Hematopoietic multipotent progenitor cell treated with erythropoietin and hydrocortisone succinate and interleukin-3 and kit ligand, for 6 days (in vitro differentiated cells): ENCODE measurements around the gene RBBP5.
"Not testable (repeated sequence)": the region's sequence is repeated elsewhere in the genome, so short reads cannot be mapped to it uniquely, and the experiment has no call there.

Experiments used
- DNase-seq: peaks from one replicate; pipeline ENCODE4 v3.0.0-alpha.2; 2015

Gene RBBP5, protein sequence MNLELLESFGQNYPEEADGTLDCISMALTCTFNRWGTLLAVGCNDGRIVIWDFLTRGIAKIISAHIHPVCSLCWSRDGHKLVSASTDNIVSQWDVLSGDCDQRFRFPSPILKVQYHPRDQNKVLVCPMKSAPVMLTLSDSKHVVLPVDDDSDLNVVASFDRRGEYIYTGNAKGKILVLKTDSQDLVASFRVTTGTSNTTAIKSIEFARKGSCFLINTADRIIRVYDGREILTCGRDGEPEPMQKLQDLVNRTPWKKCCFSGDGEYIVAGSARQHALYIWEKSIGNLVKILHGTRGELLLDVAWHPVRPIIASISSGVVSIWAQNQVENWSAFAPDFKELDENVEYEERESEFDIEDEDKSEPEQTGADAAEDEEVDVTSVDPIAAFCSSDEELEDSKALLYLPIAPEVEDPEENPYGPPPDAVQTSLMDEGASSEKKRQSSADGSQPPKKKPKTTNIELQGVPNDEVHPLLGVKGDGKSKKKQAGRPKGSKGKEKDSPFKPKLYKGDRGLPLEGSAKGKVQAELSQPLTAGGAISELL

GRCh38 chr1:205121660-205122488, at the start of gene RBBP5:
Gene RBBP5 (minus strand): TSS chr1:205121978. CDS start chr1:205121873, 105 bp downstream.
- DNase-seq: peak; percentile 97

- DNase-seq: peak; percentile 37
Measured at GRCh38 chr1:205171369-205171768, 49.6 kb upstream of the RBBP5 start.

DNA sequence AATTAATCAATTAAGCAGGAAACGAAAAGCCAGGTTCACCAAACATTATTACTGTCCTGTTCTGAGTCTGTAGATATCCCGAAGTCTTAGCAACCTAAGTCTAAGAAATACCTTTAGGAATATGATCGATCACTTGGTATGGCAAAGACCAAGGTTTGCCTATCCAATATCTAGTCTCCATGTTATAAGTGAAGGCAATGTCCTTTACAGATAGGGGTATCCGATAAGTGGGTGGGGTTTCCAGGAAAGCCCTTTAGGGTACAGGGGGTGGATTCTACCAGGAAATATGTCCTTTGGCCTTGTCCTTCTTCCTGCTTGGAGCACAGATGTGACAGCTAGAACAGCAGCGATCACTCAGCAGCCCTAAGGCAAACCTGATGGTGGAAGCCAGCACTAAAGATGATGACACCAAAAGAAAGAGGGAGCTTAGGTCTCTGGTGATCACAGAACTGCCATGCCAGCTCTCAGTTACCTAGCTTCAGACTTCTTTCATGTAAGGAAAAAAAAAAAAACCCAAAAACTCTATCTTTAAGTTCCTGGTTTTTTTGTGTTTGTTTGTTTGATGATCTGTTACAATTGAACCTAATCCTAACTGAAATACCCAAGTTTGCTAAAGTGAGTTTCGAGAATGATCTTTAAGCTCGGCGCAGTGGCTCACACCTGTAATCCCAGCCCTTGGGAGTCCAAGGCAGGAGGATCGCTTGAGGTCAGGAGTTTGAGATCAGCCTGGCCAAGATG, 48.9 kb upstream of the RBBP5 start:
- peak; percentile 85 for DNase-seq

DNA sequence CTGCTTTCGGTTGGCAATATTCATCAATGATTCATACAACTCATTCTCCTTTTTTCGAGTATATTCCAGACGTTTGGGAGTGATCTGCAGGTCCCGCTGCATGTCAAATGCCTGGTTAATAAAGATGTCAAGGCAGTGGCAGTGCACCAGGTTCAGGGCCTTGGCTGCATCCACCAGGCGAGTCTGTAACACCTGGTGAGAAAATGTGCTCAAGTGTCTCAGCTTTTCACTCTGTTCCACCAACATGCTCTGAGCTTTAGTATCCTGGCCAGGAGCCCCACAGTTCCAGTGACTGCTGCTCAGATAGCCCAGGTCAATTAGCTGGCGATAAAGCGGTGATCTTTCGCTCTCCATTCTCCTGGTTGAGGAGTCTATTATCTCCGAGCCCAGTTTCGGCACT, 47.5 kb upstream of the RBBP5 start:
- no peak for DNase-seq

- no peak for DNase-seq
Measured at GRCh38 chr1:205168291-205168690, 46.5 kb upstream of the RBBP5 start.

- DNase-seq: no peak
Measured at GRCh38 chr1:205162301-205162700, 40.5 kb upstream of the RBBP5 start.

- no peak for DNase-seq
Measured at GRCh38 chr1:205161076-205161475, 39.3 kb upstream of the RBBP5 start.

GRCh38 chr1:205158048-205158616, 36.4 kb upstream of the RBBP5 start:
- no peak for DNase-seq

- DNase-seq: not testable (repeated sequence)
Measured at GRCh38 chr1:205155665-205156377, 34.0 kb upstream of the RBBP5 start.

DNA sequence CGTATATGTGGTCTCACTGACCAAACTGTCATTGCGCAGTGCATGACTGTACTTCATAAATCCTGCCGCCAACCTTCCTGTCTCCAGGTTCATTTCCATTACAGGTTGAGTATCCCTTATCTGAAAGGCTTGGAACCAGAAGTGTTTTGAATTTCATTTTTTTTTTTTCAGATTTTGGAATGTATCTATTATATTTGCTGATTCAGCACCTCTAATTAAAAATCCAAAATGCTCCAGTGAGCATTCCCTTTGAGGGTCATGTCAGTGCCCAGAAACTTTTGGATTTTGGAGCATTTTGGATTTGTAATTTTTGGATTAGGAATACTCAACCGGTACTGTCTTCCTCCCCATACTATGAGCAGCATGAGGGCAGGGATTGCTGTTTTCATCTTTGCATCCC, 30.7 kb upstream of the RBBP5 start:
- no peak for DNase-seq

DNA sequence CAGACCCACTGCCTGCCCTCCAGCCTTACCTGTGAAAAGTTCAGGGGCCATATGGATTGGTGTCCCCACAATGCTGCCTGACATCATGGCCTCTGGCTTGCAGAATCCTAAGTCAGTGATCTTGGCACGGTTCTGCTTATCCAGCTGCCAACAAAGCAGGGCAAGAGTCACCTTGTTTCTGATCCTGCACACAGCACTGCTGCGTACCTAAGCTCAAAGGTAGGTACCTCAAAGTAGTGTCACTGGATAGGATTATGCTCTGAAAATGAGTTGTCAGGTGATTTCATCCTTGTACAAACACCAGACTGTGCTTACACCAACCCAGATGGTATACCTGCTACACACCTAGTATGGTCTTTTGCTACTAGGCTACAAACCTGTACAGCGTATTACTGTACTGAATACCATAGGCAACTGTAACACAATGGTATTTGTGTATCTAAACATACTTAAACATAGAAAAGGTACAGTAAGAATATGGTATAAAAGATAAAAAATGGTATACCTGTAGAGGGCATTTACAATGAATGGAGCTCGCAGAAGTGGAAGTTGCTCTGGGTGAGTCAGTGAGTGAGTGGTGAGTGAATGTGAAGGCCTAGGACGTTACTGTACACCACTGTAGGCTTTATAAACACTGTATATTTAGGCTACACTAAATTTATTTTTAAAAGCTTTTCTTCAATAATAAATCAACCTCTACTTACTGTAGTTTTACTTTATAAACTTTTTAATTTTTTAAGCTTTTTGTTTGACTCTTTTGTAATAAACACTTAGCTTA, 29.1 kb upstream of the RBBP5 start:
- DNase-seq: no peak

DNA sequence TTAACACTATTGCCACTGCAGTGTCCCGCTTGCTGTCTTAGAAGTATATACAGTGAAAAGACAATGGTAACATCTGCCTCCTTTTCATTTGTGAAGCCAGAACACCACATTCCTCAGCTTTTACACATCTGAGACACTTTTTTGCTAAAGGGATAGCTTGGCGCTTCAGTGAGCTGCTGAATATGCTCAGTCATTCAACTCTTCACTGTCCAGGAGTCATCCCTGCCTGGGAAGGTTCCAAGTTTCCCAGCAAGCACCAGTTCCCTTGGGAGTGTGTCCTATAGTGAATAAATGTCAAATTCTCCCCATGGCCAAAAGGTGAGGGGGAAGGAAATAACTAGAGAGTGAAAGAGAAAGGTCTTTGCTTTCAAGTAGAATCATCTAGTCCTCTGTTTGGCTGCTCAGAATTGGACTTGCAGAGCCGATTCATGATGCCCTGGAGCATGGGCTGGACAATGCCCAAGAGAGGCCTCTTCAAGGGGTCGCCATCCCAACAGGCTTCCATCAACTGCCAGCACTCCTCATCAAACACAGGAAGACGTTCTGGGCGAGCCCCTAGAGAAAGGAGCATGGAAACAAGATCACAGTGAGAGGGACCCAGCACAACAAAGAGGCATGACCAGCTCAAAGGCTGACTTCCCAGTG, 25.5 kb upstream of the RBBP5 start:
- no peak for DNase-seq

DNA sequence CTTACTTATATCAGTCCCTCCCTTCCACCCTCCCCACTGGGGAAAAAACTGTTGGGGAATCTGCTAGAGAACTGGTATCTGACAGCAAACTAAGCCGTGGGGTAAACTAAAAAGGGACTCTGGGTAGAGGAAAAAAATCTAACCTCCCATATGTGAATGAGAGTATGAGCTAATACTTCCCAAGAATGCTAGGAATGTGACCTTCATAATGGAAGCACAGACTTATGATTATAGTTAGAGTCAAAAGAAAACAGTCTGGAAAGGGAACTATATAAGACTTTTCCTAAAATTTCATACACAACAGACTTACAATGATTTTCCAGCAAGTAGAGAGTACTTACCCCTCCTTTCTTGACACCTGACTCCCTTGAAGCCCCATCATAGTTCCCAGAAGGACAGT, 23.0 kb upstream of the RBBP5 start:
- no peak for DNase-seq

DNA sequence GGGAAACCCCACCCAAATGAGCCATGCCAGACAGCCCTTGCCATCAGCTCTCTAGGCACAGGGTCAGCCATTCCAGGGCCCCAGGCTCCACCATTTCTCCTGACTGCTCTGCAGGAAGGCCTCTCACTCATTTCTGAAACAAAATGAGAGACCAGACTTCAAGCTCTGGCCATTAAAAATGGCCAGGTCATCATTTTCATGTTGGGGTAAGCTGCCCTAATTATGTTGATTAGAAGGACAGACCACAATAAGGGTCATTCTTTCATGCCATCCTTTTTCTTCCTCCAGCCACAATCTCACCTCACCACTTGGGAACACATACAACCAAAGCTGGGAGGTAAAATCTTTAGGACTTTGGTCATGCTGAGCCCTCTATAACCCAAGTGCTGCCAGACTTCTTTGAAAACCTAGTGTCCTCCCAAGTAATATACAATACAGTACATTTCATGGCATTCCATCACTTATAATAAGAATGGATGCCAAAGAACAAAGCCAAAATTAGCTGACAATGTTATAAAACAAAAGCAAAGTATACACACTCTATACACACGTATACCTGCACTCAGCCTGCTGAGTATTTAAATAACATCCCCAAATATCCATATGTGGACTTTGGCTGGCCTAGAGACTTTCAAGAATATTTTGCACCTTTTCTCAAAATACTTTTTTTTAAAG, 22.4 kb upstream of the RBBP5 start:
- no peak for DNase-seq

DNA sequence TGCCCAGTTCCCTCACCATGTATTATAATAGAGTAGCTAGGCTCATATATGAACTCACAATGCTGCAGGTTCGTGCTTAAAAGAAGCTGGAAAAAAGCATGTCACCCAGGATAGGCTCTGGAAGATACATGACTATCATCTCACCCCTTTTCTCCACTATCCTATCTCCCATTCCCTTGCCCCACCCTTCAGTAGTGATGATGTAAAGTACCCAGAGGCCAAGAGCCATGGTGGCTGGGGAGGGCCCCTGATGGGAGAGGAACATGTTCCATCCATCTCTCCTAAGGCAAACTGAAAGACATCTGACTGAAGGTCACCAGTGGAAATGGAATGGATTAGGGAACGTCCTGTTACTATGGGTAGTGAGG, 20.3 kb upstream of the RBBP5 start:
- peak; percentile 27 for DNase-seq

- peak; percentile 95 for DNase-seq
Measured at GRCh38 chr1:205141236-205142101, 19.7 kb upstream of the RBBP5 start.

- no peak for DNase-seq
Measured at GRCh38 chr1:205140113-205140512, 18.3 kb upstream of the RBBP5 start.

DNA sequence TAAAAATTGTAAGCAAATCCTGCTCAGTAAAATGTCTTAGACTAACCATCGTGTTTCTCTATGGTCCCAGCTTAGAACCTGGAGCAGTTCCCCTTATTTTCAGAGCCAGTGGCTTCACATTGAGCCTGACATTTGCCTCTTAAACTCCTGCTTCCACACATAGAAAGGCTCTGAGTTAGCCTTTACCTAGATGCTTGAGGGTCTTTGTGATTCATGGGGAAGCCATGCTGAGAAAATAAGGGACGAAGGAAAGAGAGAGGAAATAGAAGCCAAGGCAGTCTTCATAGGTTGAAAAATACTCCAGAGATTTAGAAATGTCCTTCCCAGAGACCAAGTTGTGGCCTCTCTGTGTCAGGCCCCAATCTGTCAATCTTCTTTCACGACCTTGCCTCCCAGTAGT, 16.1 kb upstream of the RBBP5 start:
- DNase-seq: no peak

DNA sequence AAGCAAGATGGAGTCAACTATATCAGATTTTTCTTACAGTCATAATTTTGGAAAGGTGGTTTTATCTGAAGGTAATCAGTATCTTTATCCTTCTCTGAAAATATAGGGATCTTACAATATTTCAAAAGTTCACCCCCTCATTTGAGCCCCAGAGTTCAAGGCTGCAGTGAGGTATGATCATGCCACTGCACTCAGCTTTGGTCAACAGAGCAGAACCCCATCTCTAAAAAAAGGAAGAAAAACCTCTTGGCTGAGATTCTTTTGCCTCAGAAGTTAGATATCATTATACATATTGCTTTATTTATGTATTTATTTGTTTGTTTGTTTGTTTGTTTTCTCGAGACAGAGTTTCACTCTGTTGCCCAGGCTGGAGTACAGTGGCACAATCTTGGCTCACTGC, 11.5 kb upstream of the RBBP5 start:
- DNase-seq: no peak
